HepG2 (cell line): ENCODE data around the gene SMIM14. TPM values are rescaled to one million over a fixed set of nuclear protein-coding genes. Genes with fewer than 3 reads are reported as not detected.
A peak's percentile ranks its signal among the peaks of the same experiment; 100 is the strongest.

ENCODE experiments used
- ARID2 ChIP-seq: sonication (generic); formaldehyde crosslinking; IDR thresholded peaks from 2 replicates; pipeline ENCODE4 v1.8.1; 2022; ENCODE audit warnings: mild to moderate bottlenecking, missing genetic modification reagents, borderline replicate concordance
- CBX1 ChIP-seq: IDR thresholded peaks from one replicate; pipeline ENCODE4 v1.6.1; 2016; ENCODE audit warnings: antibody characterized with exemption, low read depth
- DNMT3B ChIP-seq: conservative IDR thresholded peaks from 2 replicates; pipeline ENCODE4 v1.6.1; 2016; ENCODE audit warnings: missing biosample characterization, control low read depth
- DPF2 ChIP-seq: sonication (generic); formaldehyde crosslinking; IDR thresholded peaks from 2 replicates; pipeline ENCODE4 v1.4.0; 2020; ENCODE audit warnings: mild to moderate bottlenecking, low read depth, missing genetic modification reagents, borderline replicate concordance
- E2F1 ChIP-seq: sonication (generic); formaldehyde crosslinking; IDR thresholded peaks from 2 replicates; pipeline ENCODE4 v1.5.0; 2020; ENCODE audit warnings: missing genetic modification reagents
- GMEB2 ChIP-seq: IDR thresholded peaks from 2 replicates; pipeline ENCODE4 v1.6.1; 2016; ENCODE audit warnings: missing biosample characterization, missing genetic modification reagents, low read depth
- HNF4A ChIP-seq: sonication (generic); formaldehyde crosslinking; IDR thresholded peaks from 2 replicates; pipeline ENCODE4 v1.4.0; 2020; ENCODE audit warnings: missing genetic modification reagents
- HOXA7 ChIP-seq: sonication (generic); formaldehyde crosslinking; IDR thresholded peaks from 2 replicates; pipeline ENCODE4 v1.8.1; 2022; ENCODE audit warnings: mild to moderate bottlenecking, missing genetic modification reagents, moderate library complexity
- IRF1 ChIP-seq: sonication (generic); formaldehyde crosslinking; IDR thresholded peaks from 2 replicates; pipeline ENCODE4 v1.4.0; 2020; ENCODE audit warnings: low read depth, mild to moderate bottlenecking, missing genetic modification reagents
- MAF1 ChIP-seq: sonication (generic); formaldehyde crosslinking; IDR thresholded peaks from 2 replicates; pipeline ENCODE4 v1.5.0; 2020; ENCODE audit warnings: missing genetic modification reagents, borderline replicate concordance
- MTERF4 ChIP-seq: sonication (generic); formaldehyde crosslinking; IDR thresholded peaks from 2 replicates; pipeline ENCODE4 v1.8.0; 2023; ENCODE audit warnings: mild to moderate bottlenecking, missing genetic modification reagents
- SAFB2 ChIP-seq: sonication (generic); formaldehyde crosslinking; IDR thresholded peaks from 2 replicates; pipeline ENCODE4 v1.5.1; 2020; ENCODE audit warnings: missing genetic modification reagents, low read depth, mild to moderate bottlenecking, borderline replicate concordance
- SOX6 ChIP-seq, 2 experiments: fragments of 450-650 bp in 1 of 2; sonication (generic) in 1 of 2; formaldehyde crosslinking in 1 of 2; IDR thresholded peaks; 2 replicates each; pipeline versions ENCODE4 v1.4.0 to v1.6.1; 2017 to 2020; ENCODE audit warnings: antibody characterized with exemption in 1 of 2, mild to moderate bottlenecking in 1 of 2, missing genetic modification reagents in 1 of 2
- SPEN ChIP-seq: sonication (generic); formaldehyde crosslinking; IDR thresholded peaks from 2 replicates; pipeline ENCODE4 v1.5.1; 2020; ENCODE audit warnings: low read depth, mild to moderate bottlenecking, missing genetic modification reagents
- TMF1 ChIP-seq: sonication (generic); formaldehyde crosslinking; IDR thresholded peaks from 2 replicates; pipeline ENCODE4 v1.8.1; 2022; ENCODE audit warnings: low read depth, missing genetic modification reagents
- XRCC5 ChIP-seq: fragments of 200-400 bp; formaldehyde crosslinking; optimal IDR thresholded peaks from 2 replicates; pipeline ENCODE3; 2017; ENCODE audit warnings: mild to moderate bottlenecking, low read length
- YEATS4 ChIP-seq: sonication (generic); formaldehyde crosslinking; IDR thresholded peaks from 2 replicates; pipeline ENCODE4 v1.4.0; 2020; ENCODE audit warnings: missing genetic modification reagents, borderline replicate concordance
- ZBTB34 ChIP-seq: sonication (generic); formaldehyde crosslinking; IDR thresholded peaks from 2 replicates; pipeline ENCODE4 v1.8.0; 2022; ENCODE audit warnings: mild to moderate bottlenecking, missing genetic modification reagents
- ZNF160 ChIP-seq: sonication (generic); formaldehyde crosslinking; IDR thresholded peaks from 2 replicates; pipeline ENCODE4 v1.8.0; 2022; ENCODE audit warnings: mild to moderate bottlenecking, inconsistent platforms, missing genetic modification reagents
- ZNF430 ChIP-seq: sonication (generic); formaldehyde crosslinking; IDR thresholded peaks from 2 replicates; pipeline ENCODE4 v1.9.0; 2021; ENCODE audit warnings: mild to moderate bottlenecking, missing genetic modification reagents
- ZNF546 ChIP-seq: sonication (generic); formaldehyde crosslinking; conservative IDR thresholded peaks from 2 replicates; pipeline ENCODE4 v1.8.1; 2023; ENCODE audit warnings: mild to moderate bottlenecking, missing genetic modification reagents
- ZNF616 ChIP-seq: sonication (generic); formaldehyde crosslinking; IDR thresholded peaks from 2 replicates; pipeline ENCODE4 v1.5.0; 2020; ENCODE audit warnings: low read depth, mild to moderate bottlenecking, missing genetic modification reagents
- ZNF678 ChIP-seq: sonication (generic); formaldehyde crosslinking; IDR thresholded peaks from 2 replicates; pipeline ENCODE4 v1.4.0; 2020; ENCODE audit warnings: mild to moderate bottlenecking, missing genetic modification reagents
- ZNF850 ChIP-seq: sonication (generic); formaldehyde crosslinking; conservative IDR thresholded peaks from 2 replicates; pipeline ENCODE4 v1.9.0; 2021; ENCODE audit warnings: mild to moderate bottlenecking, missing genetic modification reagents
- polyA plus RNA-seq, 8 experiments: library from polyadenylated mRNA; depleted of rRNA in 3 of 8; stranded (reverse) in 7 of 8; unstranded in 1 of 8; fragments of >200 nt; fragmentation: Illumina TruSeq in 4 of 8; extraction: Trizol in 4 of 8; gene quantifications; 2 replicates each; pipeline versions ENCODE4 v1.2.1 to v1.2.3, GENCODE V29; 2011 to 2016; ENCODE audit warnings: low read depth in 4 of 8, missing spikeins in 1 of 8, mixed read lengths in 1 of 8; ENCODE audit not compliant: insufficient read depth in 1 of 8
- total RNA-seq, 5 experiments: library from RNA; depleted of rRNA; stranded (reverse); fragments of >200 nt; fragmentation: Illumina TruSeq; extraction: Trizol; gene quantifications; 2 replicates each; pipeline ENCODE4 v1.2.3, GENCODE V29; 2016; ENCODE audit warnings: low read depth in 1 of 5

Gene SMIM14
- total and polyA plus RNA-seq, 2 of the 13 experiments (the other 11 are each of a cell fraction or from before 2014, with no cell fraction given): 16.3 to 28.1 TPM

- no peak for TF ChIP-seq GMEB2 (CRISPR knock-in tag)
- TF ChIP-seq HOXA7 (CRISPR knock-in tag): no peak
- no peak for TF ChIP-seq ZNF160 (CRISPR knock-in tag)
- TF ChIP-seq TMF1 (CRISPR knock-in tag): peak; percentile 36; the same call in 1 of the 2 replicates
- no peak; the same call in 1 of the 2 replicates for TF ChIP-seq ZNF678
- TF ChIP-seq SOX6 (IDR thresholded peaks at IDR 0.05): no peak
- no peak; the same call in 1 of the 2 replicates for TF ChIP-seq SOX6 (CRISPR knock-in tag; IDR thresholded peaks at IDR 0.05)
- no peak for TF ChIP-seq ZNF546
- TF ChIP-seq YEATS4 (CRISPR knock-in tag): no peak
- no peak for TF ChIP-seq XRCC5
- no peak for TF ChIP-seq MTERF4 (CRISPR knock-in tag)
- TF ChIP-seq IRF1: no peak
- no peak for TF ChIP-seq DPF2 (CRISPR knock-in tag)
- no peak for TF ChIP-seq SAFB2
- no peak for TF ChIP-seq DNMT3B (CRISPR knock-in tag)
- TF ChIP-seq MAF1 (CRISPR knock-in tag): no peak
- TF ChIP-seq ZNF850 (CRISPR knock-in tag): no peak
- no peak for TF ChIP-seq ZNF430
- TF ChIP-seq E2F1 (CRISPR knock-in tag): no peak
- TF ChIP-seq SPEN (CRISPR knock-in tag): 0 out of 2 replicates have a peak, but pooled peaks have one; percentile 15
- TF ChIP-seq ZBTB34 (CRISPR knock-in tag): no peak
- 0 out of 2 replicates have a peak, but pooled peaks have one; percentile 56 for TF ChIP-seq ZNF616
- no peak for TF ChIP-seq CBX1
- peak; percentile 18; the same call in 1 of the 2 replicates for TF ChIP-seq HNF4A (CRISPR knock-in tag)
- peak; percentile 91 for TF ChIP-seq ARID2 (CRISPR knock-in tag)
Measured at GRCh38 chr4:39637586-39638353, 895 bp downstream of the SMIM14 start (continued).
